ENCODE data around the gene ZNF157.
A peak's percentile ranks its signal among the peaks of the same experiment; 100 is the strongest.
"Not testable (repeated sequence)": the region's sequence is repeated elsewhere in the genome, so short reads cannot be mapped to it uniquely, and the experiment has no call there.

ZNF157 gene

DNA sequence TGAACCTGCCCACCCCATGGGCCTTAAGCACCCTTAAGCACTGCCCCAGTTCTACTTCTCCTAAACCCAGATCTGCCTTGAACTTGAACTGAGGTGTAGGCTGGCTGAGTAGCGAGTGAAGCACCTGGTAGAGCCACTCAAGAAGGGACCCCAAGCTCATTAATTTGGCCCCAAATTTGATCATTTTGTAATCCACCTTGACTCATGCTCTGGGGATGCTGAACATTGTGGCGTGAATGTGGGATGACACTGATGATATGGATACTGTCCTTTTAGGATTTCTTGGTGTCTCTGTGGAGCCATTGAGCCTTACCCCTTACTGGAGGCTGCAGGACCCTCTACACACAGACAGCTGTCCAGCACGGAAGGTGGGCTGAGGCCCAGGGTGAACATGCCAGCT lies at the start of gene ZNF157:
TSS of gene ZNF157 (plus strand) at position 301 of the 400 bp plus-strand sequence. CDS start at position 392, 91 bp downstream.
- no peak for DNase-seq

DNA sequence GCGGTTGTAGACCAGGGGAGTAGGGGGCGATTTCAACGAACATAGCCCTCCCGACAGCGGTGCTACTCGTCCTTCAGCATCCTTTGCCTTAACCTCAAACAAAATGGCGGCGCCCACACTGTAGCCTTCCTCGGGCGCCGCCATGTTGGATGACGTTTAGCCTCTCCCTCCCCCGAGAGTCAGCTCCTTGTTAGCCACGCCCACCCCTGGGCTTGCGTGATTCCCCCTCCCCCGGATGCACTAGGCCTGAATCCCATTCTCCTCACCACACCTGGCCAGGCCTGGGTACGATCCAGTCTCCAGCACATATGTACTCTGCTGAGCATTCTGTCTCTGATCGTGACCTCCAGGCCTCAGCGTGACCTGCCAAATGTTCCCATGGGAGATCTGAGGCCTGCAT lies 49.0 kb upstream of the ZNF157 start:
- DNase-seq: no peak

DNA sequence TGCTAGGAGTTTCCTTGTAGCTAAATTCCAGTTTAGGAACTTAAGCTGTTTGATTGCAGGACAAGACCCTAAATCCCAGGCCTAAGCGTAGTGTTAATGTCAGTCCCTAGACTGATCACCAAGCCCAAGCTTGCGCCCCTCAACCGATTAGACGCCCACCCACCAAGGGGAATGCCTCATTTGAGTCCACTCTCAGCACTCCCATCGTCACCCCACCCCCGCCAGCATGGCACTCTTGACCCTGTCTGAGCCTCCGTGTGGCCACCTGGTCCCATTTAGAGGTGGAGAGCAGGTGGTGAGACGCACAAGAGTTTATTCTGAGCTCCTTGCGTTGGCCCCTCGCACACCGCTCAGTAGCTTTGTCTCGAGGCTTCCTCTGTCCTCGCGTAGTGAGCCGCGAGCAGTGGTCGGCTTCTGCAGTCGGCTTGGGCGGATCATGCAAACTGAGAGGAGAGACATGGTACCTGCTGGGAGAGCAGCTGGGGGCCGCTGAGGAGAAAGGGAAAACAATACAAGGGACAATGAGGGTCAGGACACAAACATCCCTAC lies 48.5 kb upstream of the ZNF157 start:
- DNase-seq: no peak

DNA sequence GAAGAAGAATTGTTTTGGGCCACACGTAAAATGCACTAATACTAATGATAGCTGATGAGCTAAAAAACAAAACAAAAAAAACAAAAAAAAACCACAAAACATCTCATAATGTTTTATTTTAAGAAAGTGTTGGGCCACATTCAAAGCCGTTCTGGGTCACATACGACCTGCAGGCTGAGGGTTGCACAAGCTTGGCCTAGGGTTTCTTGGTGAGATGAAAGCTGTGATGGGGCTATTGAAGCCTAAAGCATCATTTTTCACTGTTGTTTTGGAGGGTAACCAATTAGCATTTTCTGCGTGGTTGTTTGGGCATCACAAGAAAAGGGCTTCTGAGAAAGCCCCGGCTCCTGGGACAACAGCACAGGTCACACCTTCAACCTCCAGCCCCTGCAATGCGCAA lies 42.5 kb upstream of the ZNF157 start:
- no peak for DNase-seq

DNA sequence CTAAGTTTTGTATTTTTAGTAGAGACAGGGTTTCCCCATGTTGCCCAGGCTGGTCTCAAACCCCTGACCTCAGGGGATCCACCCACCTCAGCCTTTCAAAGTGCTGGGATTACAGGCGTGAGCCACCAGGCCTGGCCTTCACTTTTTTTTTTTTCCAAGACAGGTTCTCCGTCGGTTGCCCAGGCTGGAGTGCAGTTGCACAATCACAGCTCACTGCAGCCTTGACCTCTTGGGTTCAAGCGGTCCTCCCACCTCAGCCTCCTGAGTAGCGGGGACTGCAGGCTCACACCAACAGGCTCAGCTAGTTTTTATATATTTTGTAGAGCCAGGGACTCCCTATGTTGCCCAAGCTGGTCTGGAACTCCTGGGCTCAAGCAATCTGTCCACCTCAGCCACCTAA lies 37.6 kb upstream of the ZNF157 start:
- not testable (repeated sequence) for DNase-seq

DNA sequence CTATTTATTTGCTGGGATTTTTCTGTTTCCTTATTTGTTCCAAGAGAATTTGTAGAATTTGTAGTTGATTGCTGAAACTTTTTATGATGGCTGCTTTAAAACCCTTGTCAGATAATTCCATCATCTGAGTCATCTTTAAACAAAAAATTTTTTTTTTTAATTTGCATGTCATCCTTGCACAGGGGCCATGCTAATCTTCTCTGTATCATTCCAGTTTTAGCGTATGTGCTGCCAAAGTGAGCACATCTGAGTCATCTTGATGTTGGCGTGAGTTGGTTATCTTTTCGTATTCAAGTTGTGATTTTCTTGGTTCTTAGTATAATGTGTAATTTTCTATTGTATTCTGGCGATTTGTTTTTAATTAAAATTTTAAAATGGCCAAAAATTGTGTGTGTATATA lies 18.7 kb upstream of the ZNF157 start:
- DNase-seq: no peak

DNA sequence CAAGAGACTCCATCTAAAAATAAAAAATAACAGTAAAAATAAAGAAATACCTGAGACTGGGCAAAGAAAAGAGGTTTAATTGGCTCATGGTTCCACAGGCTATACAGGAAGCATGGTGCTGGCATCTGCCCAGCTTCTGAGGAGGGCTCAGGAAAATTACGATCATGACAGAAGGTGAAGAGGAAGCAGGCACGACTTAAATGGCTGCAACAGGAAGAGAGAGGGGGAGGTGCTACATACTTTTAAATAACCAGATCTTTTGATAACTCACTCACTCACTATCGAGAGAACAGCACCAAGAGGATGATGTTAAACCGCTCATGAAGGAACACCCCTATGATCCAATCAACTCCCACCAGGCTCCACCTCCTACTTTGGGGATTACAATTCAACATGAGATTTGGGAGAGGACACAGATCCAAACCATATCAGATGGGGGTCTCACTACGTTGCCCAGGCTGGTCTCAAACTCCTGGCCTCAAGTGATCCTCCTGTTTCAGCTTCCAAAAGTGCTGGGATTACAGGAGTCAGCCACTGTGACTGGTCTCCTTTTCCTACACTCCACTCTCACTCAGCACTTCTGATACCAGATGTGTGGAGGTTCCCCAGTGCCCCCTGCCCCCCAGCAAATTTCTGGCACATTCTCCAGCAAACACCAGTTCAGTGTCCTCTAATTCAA lies 11.9 kb upstream of the ZNF157 start:
- no peak for DNase-seq

DNA sequence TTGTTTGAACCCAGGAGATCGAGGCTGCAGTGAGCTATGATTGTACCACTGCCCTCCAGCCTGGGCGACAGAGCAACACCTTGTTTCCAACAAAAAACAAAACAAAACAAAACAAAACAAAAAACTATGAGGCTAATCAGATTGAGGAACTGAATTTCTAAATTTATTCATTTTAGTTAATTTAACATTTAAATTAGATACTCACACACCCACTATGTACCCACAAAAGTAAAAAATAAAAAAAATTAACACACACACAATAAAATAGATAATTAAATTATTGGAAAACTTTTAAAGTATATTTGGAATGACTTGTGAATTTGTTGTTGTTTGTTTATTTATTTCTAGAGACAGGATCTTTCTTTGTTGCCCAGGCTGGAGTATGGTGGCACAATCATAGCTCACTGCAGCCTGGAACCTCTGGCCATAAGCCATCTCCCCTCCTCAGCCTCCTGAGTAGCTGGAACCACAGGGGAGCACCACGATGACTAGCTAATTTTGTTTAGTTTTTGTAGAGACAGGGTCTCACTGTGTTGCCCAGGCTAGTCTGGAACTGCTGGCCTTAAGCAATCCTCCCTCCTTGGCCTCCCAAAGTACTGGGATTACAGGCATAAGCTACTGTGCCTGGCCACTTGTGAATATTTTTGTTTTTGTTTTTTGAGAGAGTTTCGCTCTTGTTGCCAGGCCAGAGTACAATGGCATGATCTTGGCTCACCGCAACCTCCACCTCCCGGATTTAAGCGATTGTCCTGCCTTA lies 9.8 kb upstream of the ZNF157 start:
- DNase-seq: no peak

DNA sequence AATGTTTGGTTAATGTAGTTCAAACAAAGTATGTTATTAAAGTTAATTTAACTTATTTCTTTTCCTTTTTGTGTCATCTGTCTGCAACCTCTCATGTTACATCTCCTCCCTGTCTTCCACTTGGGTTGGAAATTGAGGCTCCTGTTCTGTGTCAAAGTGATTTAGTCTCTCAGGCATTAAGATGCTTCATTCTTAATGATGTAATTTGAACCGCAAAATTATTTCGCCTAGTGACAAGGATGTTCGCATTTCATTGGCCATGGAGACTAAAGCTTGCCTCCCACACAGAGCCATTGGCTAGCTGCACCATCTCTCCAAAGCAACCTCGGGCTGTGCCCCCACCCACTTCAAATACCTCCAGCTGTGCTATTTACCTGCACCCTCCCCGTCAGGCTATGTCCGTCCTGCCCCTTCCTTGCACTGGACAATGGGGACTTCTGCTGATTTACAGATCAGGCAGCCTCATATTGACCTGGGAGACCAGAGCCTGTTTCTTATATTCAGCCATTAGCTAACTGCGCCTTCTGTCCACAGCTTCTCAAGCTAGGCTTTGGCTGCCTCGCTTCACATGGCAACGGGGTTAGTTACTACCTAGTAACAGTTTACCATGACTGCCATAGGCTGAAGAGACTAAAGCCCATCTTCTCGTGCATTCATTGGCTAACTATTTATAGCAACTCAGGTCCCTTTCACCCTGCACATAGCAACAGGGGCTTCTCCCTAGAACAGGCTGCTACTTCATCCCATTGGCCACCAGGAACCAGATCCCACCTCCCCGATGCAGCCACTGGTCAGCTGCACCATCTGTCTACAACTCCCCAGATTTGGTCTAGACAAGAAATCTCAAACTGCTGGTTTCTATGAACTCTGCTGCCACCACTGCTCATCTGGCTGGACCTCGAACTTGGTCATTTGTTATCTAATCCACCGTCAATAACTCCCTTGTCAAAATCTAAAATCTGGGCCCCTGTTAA lies 8.6 kb upstream of the ZNF157 start:
- peak; percentile 71 for DNase-seq

DNA sequence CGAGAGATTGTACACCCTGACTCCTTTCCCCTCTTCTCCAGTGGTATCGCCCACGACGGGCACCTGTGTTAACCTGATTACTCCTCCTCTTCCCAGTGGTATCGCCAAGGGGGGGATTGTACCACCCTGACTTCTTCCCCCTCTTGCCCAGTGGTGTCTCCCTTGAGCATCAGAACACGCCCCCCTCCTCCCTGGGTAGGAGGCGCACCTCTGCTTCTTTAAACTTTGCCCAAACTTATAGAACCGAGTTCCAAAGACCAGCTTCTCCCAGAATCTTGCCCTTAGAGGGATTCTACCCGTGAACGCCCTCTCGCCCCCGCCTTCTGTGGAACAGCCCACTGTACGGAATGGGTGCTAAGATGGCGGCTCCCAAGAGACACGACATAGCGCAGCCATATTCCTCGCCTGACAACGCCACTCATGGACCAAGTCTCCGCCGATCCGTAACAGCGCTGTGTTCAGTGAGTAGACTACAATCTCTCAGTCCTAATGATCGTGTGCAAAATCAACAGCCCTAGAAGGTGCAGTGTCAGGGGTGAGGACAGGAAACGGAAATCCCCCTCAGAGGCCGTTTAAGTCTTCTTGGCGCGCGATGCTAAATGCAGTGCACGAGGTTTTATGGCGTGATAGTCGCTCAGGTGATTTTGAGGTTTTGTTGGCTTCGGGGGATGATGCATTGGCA lies 4.2 kb upstream of the ZNF157 start:
- DNase-seq: peak; percentile 1

DNA sequence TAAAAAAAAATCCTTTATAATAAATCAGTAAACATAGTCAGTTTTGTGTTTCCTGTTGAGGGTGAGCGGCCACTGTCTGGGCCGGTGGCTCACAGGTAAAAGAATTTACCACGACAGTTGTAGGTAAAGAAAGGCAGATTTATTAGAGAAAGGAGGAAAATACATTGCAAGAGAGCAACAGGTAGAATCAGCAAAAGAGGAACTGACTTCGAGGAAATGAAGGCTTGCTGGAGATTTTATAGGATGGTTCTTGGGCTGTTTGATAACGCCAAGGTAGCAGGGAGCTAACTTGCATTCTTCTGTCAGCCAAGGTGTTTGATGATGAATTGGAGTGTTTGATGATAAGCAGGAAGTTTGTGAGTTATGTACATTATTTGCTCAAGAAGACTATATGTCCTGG lies 2.8 kb downstream of the ZNF157 start:
- no peak for DNase-seq

DNA sequence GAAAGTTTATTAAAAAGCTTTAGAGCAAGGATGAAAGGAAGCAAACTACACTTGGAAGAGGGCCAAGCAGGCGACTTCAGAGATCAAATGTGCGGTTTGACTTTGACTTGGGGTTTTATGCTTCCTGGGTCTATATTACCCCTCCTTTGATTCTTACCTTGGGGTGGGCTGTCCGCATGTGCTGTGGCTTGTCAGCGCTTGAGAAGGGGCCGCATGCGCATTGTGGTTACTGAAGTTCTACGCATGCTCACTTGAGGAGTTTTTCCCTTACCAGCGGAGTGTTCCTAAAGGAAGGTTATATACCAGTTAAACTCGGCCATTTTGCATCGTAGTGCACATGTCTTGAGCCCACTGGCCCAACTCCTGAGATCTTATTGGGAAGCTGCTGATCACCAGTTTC lies 9.9 kb downstream of the ZNF157 start:
- DNase-seq: no peak

DNA sequence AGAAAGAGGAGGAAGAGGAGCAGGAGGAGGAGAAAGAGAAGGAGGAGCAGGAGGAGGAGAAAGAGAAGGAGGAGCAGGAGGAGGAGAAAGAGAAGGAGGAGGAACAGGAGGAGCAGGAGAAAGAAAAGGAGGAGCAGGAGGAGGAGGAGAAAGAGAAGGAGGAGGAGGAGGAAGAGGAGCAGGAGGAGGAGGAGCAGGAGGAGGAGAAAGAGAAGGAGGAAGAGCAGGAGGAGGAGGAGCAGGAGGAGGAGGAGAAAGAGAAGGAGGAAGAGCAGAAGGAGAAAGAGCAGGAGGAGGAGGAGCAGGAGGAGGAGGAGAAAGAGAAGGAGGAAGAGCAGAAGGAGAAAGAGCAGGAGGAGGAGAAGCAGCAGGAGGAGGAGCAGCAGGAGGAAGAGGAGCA lies 10.5 kb downstream of the ZNF157 start:
- not testable (repeated sequence) for DNase-seq

DNA sequence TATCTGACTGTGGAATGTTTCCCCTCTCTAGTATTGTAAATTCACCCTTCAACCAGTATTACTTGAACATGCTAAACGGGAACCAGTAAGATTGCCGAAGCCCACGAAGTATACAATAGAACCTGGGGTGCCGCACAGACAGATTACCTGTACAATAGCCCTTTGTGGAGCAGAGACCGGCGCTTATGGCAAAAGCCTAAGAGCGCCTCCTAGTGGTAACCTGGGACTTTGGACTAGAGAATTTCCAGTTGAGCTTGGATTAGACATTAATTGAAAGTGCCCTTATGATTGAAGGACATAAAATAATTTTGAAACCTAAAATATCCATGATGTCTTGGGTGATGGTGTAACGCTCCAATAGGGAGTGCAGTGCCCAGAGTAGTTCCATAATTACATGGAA lies 14.1 kb downstream of the ZNF157 start:
- no peak for DNase-seq

DNA sequence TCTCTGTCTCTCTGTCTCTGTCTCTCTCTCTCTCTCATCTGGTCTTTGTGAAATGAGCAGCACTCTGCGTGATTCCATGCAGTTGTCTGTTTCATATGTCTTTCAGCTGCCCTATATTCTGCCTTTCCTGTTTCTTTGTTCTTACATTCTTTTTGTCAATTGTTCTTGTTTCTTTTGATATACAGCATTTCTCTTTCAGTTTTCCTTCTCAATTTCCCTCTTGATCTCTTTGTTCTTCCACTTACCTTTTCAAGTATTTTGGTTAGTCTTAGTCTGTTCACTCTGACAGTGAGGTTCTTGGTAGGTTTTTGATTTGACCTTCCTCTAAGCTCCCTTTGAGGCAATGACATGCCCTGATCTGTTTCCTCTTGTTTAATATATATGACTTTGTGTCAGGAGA lies 20.4 kb downstream of the ZNF157 start:
- no peak for DNase-seq

DNA sequence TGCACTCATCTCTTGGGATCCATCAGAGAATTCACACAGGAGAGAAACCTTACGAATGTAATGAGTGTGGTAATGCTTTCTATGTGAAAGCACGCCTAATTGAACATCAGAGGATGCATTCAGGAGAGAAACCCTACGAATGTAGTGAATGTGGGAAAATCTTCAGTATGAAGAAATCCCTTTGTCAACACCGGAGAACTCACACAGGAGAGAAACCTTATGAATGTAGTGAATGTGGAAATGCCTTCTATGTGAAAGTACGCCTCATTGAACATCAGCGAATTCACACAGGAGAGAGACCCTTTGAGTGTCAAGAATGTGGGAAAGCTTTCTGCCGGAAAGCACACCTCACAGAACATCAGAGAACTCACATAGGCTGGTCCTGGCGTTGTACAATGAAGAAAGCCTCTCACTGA lies 42.8 kb downstream of the ZNF157 start:
- no peak for DNase-seq

DNA sequence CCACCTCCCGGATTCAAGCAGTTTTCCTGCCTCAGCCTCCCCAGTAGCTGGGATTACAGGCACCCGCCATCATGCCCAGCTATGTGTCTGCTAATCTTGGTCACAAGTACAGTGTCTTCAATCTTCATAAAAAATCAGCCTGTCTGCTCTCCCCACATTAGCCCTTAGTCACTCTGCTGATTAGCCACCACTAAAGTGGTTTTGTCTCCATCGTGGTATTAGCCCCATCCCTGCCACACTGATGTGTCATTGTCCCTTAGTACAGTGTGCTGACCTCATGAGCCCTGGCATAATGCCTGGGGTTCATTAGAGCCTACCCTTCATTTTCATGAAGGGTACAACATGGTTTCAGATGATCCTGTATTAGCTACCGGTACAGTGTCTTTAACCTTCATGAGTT lies 49.9 kb downstream of the ZNF157 start:
- no peak for DNase-seq

DNA sequence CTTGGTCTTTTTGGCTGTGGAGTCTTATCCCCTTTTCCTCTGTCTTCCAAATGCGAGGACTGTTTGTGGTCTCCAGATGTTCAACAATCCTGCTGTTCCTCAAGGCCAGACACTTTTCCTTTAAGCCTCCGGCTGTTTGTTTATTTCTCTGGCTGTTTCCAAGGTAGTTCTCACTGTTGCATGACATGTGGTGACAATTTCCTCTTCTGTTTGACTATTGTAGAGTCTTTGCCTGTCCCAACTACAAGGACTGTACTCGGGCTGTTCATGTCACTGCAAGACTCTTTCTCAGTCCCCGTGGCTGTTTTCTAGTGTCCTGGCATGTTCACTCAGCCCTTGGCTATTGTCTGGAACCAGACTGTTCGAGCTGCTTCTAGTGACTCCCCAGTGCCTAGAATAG lies 50.6 kb downstream of the ZNF157 start:
- DNase-seq: no peak

DNA sequence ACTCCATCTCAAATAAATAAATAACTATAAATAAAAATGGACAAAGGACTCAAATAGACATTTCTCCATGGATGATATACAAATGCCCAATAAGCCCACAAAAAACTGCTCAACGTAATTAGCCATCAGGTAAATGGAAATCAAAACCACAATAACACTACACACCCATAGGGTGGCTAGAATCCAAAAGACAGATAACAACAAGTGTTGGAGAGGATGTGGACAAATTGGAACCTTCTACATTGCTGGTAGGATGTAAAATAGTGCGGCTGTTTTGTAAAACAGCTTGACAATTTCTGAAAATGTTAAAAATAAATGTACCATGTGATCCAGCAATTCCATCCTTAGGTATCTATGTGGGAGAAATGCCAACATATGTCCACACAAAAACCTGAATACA lies 52.1 kb downstream of the ZNF157 start:
- DNase-seq: no peak

DNA sequence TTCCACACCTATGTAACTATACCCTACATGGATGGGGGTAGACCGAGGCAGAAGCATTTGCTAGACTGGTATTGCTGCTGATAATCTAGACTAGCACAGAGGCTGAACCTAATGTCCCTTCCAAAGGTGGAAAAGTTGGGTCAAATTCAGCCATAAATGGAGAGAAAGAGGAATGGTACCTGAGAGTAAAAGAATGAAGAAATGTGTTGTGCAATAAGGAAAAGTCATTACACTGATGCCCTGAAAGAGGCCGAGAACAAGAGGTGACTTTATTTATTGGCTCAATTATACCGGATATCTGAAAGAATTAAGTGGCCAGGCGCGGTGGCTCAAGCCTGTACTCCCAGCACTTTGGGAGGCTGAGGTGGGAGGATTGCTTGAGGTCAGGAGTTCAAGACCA lies 60.5 kb downstream of the ZNF157 start:
- DNase-seq: no peak

DNA sequence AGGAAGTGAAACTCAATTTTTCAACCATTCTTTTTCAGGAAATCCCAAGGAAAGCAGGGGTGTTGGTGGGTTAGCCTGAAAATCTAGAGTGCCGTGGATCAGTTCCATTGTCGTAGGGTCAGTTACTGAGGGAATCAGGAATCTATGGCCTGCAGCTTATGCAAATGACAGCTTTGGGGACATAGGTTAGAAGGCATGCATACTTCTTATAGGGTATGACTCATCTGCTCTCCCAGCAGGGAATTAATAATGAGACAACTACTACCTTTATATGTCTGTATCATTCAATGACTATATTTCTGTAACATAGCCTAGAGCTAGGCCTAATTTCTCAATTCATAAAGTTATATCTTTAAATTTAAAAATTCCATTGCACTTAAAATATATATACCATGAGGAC lies 76.1 kb downstream of the ZNF157 start:
- no peak for DNase-seq

DNA sequence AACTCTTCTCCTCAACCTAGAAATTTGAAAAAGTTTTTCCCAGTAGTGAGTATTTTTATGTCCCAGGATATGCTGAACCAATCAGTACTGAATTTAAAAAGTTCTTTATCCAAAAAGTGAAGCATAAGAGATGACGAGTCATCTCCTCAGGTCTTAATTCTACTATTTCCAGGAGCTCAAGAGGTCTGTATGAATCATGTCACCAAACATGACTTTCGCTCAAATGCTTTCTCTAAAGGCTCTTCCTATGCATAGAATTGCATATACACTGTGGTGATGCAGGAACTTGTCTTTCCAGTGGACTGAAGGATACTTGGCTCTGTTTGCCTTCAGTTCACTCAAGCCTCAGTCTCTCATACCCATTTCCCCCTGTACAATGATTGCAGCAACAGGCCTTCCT lies 76.6 kb downstream of the ZNF157 start:
- no peak for DNase-seq

DNA sequence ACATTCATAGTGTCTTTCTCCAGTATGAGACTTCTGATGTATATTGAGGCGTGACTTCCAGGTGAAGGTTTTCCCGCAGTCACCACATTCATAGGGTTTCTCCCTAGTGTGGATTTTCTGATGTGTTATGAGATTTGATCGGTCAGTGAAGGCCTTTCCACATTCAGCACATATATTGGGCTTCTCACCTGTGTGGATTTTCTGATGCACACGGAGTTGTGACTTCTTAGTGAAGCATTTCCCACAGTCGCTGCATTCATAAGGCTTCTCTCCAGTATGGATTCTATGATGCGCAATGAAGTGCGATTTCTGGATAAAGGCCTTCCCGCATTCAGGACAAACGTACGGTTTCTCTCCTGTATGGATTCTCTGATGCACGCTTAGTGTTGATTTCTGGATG lies 77.2 kb downstream of the ZNF157 start:
- no peak for DNase-seq

Data from amniotic stem cell (primary cell).